GM21619 (cell line): Measurements from ENCODE around the gene ABR.
"Not testable (repeated sequence)": the region's sequence is repeated elsewhere in the genome, so short reads cannot be mapped to it uniquely, and the experiment has no call there.

ENCODE experiments used
- ATAC-seq: cut with Tn5 transposase; IDR thresholded peaks from one replicate; pipeline ENCODE4 v1.9.1; 2021; ENCODE audit not compliant: unreplicated experiment

Gene ABR

DNA sequence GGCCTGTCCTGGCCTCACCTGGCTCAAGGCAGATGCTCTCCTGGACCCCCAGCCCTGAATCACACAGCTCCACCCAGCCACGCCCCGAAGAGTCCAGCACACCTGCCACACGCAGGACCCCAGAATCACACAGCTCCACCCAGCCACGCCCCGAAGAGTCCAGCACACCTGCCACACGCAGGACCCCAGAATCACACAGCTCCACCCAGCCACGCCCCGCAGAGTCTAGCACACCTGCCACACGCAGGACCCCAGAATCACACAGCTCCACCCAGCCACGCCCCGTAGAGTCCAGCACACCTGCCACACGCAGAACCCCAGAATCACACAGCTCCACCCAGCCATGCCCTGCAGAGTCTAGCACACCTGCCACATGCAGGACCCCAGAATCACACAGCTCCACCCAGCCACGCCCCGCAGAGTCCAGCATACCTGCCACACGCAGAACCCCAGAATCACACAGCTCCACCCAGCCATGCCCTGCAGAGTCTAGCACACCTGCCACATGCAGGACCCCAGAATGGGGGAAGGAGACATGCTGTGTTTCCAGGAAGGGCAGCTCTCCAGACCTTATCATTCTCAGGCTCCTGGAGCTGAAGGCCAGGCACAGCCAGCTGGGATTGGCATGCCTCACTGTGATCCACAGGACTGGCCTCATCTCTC lies 105.7 kb downstream of the ABR start:
- not testable (repeated sequence) for ATAC-seq

DNA sequence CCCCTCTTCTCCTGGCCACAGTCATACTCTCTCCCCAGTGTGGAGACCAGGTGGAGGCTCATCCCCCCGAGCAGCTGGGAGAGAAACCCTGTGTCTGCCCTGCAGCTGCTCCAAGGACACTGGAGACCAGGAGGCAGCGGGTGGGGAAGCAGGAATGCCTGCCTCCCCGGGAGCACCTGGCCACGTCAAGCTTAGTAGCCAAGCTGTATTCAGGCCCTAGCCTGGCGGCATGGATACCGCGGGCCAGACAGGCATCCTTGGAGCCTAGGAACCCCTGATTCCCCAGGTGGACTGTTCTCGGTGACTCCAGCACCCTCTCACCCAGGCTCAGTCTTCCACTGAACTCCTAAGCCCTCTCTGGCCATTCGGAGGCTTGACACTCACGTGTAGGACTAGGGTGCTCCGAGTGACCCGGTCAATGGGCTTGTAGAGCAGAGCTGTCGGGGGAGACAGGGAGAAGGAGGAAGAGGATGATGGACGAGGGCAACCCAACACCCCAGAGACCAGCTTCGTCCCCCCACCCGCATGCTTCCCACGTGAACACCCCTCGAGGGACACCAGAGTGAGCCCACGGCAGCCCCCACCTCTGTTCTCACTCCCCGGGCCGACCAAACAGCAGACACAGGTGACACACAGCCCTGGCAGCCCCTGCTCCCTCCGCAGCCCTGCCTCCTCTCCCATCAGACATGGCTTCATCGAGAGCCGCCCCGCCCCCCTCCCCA lies 106.4 kb downstream of the ABR start:
- no peak for ATAC-seq

DNA sequence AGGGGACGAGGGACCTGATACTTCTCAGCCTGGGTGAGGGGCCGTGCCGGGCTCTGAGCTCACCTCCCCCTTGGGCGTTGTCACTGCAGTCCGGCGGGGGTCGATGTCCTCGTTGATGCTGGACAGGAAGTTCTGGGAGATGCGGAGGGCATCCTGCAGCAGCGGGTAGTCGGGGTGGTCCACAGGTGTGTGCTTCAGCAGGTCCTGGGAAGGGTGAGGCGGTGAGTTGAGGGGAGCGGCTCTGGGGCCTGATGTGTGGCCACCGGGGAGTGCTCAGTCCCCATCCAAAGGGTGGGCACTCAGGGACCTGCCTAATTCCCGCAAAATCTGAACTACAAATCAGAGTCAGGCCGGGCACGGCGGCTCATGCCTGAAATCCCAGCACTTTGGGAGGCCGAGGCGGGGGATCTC lies 107.2 kb downstream of the ABR start:
- no peak for ATAC-seq

DNA sequence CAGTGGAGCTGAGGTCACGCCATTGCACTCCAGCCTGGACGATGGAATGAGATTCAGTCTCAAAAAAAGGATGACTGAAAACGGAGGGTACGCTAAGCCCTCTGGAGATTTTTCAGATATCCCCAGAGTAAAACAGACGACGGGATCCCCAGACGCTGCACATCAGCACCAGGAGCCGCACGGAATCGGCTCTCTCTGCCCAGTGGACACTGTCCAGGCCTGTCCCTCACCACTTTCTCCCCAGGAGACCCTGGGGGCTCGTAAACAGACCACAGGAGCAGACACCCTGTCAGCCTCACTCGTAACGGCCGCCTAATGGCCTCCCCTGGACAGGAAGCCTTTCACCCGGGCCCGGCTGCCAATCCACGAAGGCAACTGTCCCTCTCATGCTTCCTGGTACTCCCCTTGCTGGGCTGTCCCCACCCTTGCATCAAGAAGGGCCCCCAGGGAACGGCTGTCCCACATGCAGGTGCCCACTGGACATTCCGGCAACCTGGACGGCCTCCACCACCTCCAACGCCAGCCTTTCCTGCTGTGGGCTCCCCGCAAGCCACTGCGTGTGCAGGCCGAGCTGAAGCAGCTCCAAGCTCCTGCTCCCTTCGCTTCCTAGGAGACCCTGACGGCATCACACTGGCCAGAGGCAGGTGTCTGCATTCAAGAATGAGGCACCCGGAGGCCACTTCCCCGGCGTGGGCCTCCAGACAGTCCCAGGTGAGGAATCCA lies 108.5 kb downstream of the ABR start:
- no peak for ATAC-seq

DNA sequence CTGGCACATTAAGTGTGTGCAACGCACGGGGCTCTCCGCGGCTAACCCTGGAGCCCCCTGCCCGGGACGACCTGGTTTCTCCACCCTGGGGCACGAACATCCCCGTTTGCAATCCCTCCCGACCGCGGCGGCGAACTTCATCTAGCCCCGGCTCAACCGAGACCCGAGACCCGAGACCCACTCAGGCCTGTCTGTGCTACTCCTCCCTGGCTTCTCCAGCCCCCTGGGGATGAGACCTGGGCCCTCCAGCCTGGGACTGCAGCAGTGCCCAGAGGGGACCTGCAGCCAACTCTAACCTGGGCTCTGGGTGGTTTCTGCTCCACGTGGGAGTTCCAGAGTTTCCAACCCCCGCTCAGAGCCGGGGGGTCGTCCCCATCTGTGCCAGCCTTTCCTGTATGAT lies 109.4 kb downstream of the ABR start:
- ATAC-seq: no peak

DNA sequence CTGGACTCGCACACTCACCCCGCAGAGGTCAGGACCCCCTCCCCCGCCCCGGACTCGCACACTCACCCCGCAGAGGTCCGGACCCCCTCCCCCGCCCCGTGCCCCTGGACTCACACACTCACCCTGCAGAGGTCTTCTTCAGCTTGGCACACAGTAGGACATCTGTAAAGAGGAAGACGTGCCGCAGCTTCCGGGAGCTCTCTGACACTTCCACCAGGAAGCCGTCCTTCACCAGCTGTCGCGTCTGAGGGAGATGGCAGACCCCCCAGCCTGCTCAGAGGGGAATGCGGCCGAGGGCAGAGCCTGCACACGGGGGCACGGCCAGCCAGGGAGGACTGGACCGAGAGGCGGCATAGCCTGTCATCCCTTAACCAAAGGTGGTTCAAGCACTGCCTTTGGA lies 109.9 kb downstream of the ABR start:
- no peak for ATAC-seq

DNA sequence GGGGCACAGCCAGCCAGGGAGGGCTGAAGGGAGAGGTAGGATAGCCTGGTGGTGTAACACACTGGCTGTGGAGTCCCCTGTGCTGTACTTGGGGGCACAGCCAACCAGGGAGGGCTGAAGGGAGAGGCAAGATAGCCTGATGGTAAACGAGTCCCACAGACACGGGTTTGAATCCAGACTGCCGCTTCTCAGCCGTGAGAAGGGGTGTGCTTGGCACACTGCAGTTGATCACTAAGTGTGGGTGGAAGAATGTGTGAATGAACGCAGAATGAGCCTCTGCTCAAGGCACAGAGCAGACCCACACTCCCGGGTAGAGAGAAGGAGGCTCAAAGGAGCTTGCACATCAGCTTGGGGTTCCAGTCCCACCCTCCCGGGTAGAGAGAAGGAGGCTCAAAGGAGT lies 111.4 kb downstream of the ABR start:
- no peak for ATAC-seq

DNA sequence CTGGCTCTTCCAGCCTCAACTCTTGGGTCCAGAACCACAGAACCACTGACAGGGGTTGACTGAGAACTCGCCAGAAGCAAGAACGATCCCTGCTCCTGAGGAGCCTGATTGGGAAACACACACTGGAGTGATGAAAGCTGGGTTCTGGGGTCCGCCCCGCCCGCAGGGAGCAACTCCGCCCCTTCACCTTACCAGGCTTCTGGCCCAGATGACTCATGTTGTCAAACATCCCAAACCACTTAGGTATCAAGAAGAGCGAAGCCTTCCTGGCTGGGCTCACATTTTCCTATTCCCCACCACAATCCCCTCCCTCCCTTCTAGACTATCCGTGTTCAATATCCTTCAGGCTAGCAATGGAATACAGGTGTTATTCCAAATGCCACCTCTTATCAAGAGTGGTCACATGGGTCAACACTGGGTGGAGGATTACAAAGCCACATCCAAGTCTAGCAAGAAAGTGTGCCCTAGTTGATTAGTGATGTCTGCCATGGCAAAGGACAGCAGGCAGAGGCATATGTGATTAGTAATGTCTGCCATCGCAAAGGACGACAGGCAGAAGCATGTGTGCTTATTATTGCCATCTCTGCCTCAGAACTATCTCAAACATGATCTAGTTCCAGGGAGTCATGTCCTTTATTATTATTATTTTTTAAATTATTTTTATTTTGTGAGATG lies 112.4 kb downstream of the ABR start:
- ATAC-seq: no peak

DNA sequence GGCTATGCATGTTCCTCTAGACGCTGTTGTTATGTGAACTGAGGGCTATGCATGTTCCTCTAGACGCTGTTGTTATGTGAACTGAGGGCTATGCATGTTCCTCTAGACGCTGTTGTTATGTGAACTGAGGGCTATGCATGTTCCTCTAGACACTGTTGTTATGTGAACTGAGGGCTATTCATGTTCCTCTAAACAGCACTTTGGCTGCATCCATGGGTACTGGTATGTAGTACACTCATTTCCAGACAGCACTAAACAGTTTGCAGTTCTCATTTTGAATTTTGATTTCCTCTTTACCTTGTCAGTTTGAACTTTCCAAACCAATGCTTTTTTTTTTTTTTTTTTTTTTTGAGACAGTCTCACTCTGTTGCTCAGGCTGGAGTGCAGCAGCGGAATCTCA lies 114.4 kb downstream of the ABR start:
- not testable (repeated sequence) for ATAC-seq

DNA sequence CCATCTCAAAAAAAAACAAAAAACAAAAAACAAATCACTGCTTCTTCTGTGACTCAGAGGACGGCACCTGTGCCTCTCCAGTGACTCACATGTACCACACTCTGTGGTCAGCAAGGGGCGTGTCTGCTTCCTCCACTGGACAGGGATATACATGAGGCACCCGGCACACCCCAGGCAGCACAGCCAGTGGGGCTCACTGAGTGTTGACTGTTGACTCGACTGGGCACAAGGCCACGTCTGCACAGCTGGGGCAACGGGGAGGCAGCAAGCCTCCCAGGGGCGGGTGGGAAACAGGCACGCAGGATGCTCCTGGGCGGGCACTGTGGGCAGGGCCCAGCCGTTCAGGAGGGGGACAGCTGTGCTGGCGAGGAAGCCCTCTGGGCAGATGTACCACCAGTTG lies 118.8 kb downstream of the ABR start:
- no peak for ATAC-seq

DNA sequence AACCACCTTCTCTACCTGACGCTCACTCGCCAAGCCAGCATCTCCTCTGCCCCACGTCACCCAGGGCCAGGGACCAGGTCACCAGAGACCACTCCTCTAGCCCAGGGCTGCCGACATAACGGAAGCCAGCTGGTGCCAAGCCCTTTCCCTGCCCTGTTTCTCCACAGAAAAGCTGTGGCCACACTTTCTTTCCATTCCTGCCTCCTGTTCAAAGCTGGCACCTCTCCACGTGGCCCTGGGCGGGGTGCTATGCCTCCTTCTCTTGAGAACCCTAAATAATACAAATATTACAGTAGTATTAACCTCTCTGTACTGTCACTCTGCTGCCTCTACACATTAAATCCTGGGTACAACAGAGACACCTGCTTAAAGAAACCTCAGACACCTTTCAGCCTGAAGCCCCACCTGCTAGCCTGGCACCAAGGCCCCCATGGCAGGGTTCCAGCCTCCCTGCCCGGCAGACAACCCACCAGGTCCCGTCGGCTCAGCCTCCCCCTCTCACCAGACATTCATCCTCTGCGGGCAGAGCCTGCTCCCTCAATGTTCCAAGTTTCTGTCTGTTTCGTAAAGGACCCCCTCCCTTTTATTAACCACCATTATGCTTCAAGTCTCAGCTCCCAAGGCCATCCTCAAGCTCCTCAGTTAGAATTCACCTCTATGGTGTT lies 120.5 kb downstream of the ABR start:
- ATAC-seq: no peak

DNA sequence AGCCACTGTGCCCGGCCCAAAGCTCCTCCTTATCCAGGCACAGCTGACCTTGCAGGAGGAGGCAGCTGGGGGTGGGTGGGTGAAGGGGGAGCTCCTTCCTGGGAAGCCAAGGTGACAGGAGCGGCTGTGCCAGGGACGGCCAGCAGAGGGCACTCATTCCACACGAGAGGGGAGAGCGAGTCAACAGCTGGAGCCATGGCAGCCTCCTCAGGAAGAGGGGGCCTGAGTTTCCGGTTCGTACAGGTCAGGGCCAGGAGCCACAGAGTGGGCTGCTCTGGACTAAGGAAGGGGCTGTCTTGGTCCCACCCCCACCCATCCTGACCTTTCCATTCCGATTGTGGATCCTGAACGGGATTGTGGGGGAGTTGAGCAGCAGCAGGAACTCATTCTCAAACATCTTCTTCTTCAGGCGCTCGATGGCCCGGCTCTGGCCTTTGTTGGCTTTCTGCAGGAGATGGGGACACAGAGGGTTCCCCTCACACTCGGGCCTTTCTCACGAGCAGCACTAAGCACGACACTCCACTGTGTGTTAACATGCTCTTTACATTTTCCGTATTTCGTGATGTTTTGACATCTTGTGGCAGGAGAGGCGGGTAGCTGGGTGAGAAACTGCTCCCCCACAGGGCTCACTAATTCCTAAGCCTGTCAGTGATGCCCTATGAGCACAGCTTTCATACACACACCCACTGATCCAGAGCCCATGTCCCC lies 121.2 kb downstream of the ABR start:
- ATAC-seq: no peak

DNA sequence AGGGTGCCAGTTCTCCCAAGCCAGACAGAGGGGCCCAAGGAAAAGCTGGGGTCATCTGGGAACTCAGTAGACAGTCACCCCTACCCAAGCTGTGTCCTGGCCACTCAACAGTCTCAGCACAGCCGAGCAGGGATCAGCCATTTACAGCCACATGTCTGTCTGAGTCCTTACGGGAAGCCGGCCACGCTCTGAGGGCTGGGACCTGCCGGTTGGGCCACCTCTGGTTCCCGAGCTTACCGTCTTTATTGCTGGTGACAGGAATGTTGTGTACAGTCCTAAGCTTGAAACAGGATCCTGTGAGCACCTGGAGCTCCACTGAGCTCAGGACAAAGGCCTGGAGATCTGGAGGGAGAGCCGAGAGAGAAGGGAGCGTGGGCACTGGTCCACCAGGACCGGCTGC lies 123.0 kb downstream of the ABR start:
- ATAC-seq: no peak

DNA sequence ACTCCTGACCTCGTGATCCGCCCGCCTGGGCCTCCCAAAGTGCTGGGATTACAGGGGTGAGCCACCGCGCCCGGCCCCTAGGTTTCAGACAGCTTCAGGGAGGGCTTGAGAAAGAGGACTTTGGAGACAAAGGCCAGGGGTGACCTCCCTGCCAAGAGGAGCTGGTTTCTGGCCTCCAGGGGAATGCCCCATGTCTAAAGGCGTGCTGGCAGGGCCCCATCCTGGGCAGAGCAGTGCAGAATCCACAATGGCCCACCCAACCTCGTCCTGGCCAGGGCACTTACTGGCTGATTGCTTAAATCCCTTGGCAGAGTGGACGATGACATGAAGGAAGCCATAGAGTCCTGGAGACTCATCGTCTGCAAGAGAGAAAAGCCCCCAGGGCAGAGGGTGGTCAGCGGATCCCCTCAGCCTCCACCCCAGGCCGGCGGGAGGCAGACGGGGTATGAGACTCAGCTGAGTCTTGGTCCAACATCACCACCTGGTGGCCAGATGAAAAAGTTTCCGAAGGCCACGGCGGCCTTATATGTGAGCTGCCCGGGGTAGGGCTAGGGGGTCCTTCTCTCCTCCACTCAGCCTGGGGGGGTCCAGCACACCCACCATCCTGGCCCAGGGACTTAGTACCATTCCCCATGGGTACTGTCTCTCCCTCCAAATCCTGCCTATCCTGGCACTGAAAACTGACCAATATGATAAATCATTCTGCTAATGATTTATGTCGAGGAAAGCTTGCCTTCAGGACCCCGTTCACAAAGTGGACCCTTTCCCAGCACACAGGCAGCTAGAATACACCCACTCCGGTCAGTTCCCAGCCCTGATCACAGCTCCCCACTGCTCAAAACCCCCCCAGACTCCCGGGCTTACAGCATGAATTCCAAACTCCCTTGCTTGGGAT lies 123.8 kb downstream of the ABR start:
- no peak for ATAC-seq

DNA sequence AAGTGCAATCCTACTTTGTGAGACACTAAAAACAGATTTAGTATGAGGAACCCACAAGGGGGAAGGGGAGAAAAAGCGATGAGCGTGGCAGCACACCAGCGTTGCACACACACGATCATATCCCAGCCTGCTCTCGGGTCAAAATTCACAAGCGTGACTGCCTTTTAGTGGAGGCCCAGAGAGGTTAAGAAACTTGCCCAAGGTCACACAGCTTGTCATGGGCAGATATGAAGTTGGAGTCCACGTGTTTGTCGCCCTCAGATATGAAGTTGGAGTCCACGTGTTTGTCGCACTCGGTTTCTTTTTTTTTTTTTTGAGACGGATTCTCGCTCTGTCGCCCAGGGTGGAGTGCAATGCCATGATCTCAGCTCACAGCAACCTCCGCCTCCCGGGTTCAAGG lies 124.5 kb downstream of the ABR start:
- no peak for ATAC-seq

DNA sequence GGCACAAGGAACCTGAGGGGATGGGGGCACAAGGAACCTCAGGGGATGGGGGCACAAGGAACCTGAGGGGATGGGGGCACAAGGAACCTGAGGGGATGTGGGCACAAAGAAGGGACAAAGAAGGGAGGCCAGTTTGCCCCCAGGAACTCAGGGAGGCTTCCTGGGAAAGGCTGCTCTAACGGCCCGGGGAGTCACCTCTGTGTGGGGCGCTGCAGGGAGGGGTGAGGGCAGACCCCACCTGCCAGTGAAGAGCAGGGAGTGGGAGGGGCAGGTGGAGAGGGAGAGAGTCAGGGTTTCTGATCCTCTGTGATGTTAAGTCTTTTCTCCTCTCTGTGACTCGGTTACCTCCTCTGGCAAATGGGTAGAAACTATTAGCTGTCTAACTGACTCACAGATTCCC lies 125.1 kb downstream of the ABR start:
- no peak for ATAC-seq

DNA sequence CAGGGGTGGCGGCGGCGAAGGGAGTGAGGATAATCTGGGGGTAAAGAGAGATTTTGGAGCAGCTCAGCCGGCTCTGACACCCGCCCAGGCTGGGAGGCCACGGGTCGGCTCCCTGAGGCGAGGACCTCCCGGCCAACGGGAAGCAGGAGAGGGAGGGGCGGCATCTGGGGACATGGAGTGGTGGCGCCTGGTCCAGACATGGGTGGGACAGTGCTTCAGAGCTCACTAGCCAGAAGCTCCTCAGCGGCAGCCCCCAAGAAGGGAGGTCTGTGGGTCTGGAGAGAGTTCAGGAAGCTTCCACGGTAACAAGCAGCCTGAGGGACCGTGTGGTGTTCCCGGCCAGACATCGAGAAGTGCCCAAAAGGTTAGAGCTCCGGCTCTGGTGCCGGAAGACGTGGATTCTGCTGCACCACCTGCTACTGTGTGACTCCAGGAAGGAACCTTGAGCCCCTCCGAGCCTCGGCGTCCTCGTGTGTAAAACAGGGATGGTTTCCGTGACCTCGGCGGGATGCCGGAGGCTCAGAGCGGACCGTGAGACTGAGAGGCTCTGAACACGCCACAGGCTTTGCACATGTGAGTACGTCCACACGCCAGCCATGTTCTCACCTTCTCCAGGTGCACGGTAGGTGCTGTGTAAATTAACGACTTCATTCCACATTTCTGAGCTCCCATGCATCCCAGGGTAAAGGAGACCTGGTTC lies 126.0 kb downstream of the ABR start:
- no peak for ATAC-seq

DNA sequence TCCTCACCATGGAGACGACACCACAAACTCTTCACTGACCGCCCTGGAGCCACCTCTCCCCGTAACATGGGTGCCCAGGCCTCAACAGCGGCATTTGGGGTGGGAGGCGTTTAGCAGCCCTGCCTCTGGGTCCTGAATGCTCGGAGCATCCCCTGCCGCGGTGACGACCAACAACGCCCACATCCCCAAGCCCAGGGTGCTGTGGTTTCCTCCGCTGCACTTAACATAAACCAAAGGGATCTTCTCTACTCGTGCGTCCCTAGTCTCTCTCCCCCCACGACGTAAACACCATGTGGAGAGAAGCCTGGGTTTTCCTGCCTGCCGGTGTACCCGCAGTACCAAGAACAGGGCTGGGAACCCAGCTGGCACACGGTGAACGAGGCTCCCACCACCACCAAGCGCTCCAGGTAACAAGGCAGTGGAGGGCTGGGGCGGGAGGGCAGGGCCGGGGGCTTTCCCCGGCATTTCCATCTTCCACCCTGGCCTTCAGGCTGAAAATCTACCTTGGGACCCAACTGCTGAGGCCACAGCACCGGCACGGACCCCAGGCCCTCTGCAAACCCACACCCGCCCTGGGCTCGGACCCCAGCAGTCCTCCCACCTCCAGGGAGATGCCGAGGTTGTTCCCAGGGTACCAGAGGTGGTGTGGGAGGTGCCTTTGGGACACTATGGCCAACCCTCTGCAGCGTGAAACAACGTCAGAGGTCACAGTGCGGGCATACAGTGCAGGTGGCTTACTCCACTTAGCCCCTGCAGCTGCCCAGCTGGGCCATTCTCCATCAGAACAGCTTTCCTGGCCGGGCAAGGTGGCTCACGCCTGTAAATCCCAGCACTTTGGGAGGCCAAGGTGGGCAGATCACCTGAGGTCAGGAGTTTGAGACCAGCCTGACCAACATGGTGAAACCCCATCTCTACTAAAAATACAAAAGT lies 128.5 kb downstream of the ABR start:
- no peak for ATAC-seq
